K562 (cell line): ENCODE measurements around the gene IL6ST. TPM values are rescaled to one million over a fixed set of nuclear protein-coding genes. Genes with fewer than 3 reads are reported as not detected.

Experiments used
- ARID2 ChIP-seq: fragments of 450-650 bp; IDR thresholded peaks from 2 replicates; pipeline ENCODE4 v1.6.1; 2017; ENCODE audit warnings: antibody characterized with exemption, mild to moderate bottlenecking
- CBFB ChIP-seq: sonication (generic); formaldehyde crosslinking; IDR thresholded peaks from 2 replicates; pipeline ENCODE4 v1.4.0; 2020; ENCODE audit warnings: mild to moderate bottlenecking, missing genetic modification reagents
- CHD1 ChIP-seq: fragments of 200-600 bp; sonication (generic); IDR thresholded peaks from one replicate; pipeline ENCODE4 v1.6.1; 2012; ENCODE audit warnings: mild to moderate bottlenecking, moderate library complexity, low read length, inconsistent platforms
- CTBP1 ChIP-seq: fragments of 450-650 bp; IDR thresholded peaks from 2 replicates; pipeline ENCODE4 v1.6.1; 2016; ENCODE audit warnings: borderline replicate concordance
- DEAF1 ChIP-seq: fragments of 450-650 bp; formaldehyde crosslinking; IDR thresholded peaks from 2 replicates; pipeline ENCODE4 v1.4.0; 2020; ENCODE audit warnings: mild to moderate bottlenecking, moderate library complexity
- KAT7 ChIP-seq: sonication (generic); formaldehyde crosslinking; IDR thresholded peaks from 2 replicates; pipeline ENCODE4 v1.8.0; 2022; ENCODE audit warnings: missing genetic modification reagents, mild to moderate bottlenecking, borderline replicate concordance
- MYBL2 ChIP-seq, 2 experiments: fragments of 450-650 bp in 1 of 2; sonication (generic) in 1 of 2; formaldehyde crosslinking in 1 of 2; IDR thresholded peaks; 2 replicates each; pipeline versions ENCODE4 v1.6.1 to v1.8.1; 2017 to 2022; ENCODE audit warnings: borderline replicate concordance in 1 of 2, inconsistent platforms in 1 of 2, low read depth in 1 of 2, mild to moderate bottlenecking in 1 of 2, missing genetic modification reagents in 1 of 2, moderate library complexity in 1 of 2
- NBN ChIP-seq: fragments of 450-650 bp; IDR thresholded peaks from 2 replicates; pipeline ENCODE4 v1.6.1; 2016; ENCODE audit warnings: low read depth, mild to moderate bottlenecking
- NFRKB ChIP-seq: fragments of 450-650 bp; IDR thresholded peaks from 2 replicates; pipeline ENCODE4 v1.6.1; 2016; ENCODE audit warnings: low read depth
- RBFOX2 ChIP-seq: fragments of 200-400 bp; formaldehyde crosslinking; IDR thresholded peaks from 2 replicates; pipeline ENCODE4 v1.6.1; 2017; ENCODE audit warnings: low read depth, mild to moderate bottlenecking, low read length, moderate library complexity
- TAF7 ChIP-seq: fragments of 450-650 bp; IDR thresholded peaks from 2 replicates; pipeline ENCODE4 v1.6.1; 2016; ENCODE audit warnings: missing genetic modification characterization, missing compliant biosample characterization
- ZNF24 ChIP-seq: fragments of 450-650 bp; IDR thresholded peaks from 2 replicates; pipeline ENCODE4 v1.6.1; 2016
- polyA plus RNA-seq, 8 experiments: library from polyadenylated mRNA; depleted of rRNA in 4 of 8; stranded (reverse) in 5 of 8; unstranded in 3 of 8; fragments of >200 nt; fragmentation: Nextera tagmentation in 2 of 8; fragmentation: Illumina TruSeq in 1 of 8; extraction: Ambion mirVana in 2 of 8; extraction: Trizol in 1 of 8; gene quantifications; 2 replicates each; pipeline versions ENCODE4 v1.2.1 to v1.2.3, GENCODE V29; 2011 to 2014; ENCODE audit warnings: inconsistent platforms in 1 of 8, missing spikeins in 1 of 8
- total RNA-seq, 7 experiments: library from RNA; depleted of rRNA in 6 of 7; stranded (reverse); fragments of >200 nt in 6 of 7; fragmentation: Illumina TruSeq in 2 of 7; extraction: Trizol in 2 of 7; gene quantifications; 2 replicates each; pipeline versions ENCODE4 v1.2.1 to v1.2.3, GENCODE V29; 2011 to 2021; ENCODE audit warnings: low replicate concordance in 1 of 7
- TF ChIP-seq, protein P1 (sequence below): fragments of 450-650 bp; IDR thresholded peaks from 2 replicates; pipeline ENCODE4 v1.6.1; 2014; ENCODE audit warnings: low read depth, mild to moderate bottlenecking, moderate library complexity, borderline replicate concordance
- TF ChIP-seq, protein P2 (sequence below): fragments of 200-600 bp; sonication (generic); IDR thresholded peaks from one replicate; pipeline ENCODE4 v1.6.1; 2012; ENCODE audit warnings: mild to moderate bottlenecking, low read depth, low read length, inconsistent platforms

Gene IL6ST
- total and polyA plus RNA-seq, 9 of the 15 experiments (the other 6 are each of a cell fraction or from before 2014, with no cell fraction given): 2.0 to 27.0 (median 7.9) TPM

DNA sequence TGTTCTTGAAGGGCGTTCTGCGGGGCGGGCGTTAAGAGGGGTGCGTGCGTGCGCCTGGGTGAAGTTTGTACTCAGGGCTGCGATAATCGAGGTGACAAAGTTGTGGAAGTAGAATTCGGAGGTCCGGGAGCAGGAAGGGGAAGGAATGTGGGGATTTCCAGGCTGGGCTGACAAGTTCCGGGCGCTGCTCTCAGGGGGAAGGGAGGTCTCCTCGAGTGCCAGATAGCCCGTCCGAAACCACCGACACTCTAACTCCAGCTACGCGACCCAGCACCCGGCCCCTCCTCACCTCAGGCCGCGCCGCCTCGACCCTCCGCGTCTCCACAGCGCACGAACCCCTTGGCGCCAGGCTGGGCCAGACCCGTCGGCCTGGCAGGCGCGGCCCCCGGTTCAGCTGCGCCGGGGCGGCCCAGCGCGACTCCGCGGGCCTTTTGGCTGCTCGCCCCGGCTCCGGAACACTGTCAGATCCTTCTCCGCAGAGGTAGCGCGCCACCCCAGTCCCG lies at the start of gene IL6ST (continued):
- TF ChIP-seq DEAF1 (CRISPR knock-in tag) (no peak), NFRKB (no peak), ARID2 (0 out of 2 replicates have a peak, but pooled peaks have one; percentile 29), NBN (no peak), TAF7 (tag) (no peak), MYBL2 (IDR thresholded peaks at IDR 0.05; ENCODE audit: low read depth) (no peak), MYBL2 (CRISPR knock-in tag; IDR thresholded peaks at IDR 0.05; ENCODE audit: borderline replicate concordance) (no peak), ZNF24 (no peak), CTBP1 (peak; percentile 77; the same call in 1 of the 2 replicates), CHD1 (peak; percentile 51), RBFOX2 (no peak), KAT7 (CRISPR knock-in tag) (no peak; the same call in 1 of the 2 replicates), CBFB (CRISPR knock-in tag) (no peak)
- TF ChIP-seq, protein P1, sequence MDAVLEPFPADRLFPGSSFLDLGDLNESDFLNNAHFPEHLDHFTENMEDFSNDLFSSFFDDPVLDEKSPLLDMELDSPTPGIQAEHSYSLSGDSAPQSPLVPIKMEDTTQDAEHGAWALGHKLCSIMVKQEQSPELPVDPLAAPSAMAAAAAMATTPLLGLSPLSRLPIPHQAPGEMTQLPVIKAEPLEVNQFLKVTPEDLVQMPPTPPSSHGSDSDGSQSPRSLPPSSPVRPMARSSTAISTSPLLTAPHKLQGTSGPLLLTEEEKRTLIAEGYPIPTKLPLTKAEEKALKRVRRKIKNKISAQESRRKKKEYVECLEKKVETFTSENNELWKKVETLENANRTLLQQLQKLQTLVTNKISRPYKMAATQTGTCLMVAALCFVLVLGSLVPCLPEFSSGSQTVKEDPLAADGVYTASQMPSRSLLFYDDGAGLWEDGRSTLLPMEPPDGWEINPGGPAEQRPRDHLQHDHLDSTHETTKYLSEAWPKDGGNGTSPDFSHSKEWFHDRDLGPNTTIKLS: no peak; the same call in 1 of the 2 replicates
- TF ChIP-seq, protein P2, sequence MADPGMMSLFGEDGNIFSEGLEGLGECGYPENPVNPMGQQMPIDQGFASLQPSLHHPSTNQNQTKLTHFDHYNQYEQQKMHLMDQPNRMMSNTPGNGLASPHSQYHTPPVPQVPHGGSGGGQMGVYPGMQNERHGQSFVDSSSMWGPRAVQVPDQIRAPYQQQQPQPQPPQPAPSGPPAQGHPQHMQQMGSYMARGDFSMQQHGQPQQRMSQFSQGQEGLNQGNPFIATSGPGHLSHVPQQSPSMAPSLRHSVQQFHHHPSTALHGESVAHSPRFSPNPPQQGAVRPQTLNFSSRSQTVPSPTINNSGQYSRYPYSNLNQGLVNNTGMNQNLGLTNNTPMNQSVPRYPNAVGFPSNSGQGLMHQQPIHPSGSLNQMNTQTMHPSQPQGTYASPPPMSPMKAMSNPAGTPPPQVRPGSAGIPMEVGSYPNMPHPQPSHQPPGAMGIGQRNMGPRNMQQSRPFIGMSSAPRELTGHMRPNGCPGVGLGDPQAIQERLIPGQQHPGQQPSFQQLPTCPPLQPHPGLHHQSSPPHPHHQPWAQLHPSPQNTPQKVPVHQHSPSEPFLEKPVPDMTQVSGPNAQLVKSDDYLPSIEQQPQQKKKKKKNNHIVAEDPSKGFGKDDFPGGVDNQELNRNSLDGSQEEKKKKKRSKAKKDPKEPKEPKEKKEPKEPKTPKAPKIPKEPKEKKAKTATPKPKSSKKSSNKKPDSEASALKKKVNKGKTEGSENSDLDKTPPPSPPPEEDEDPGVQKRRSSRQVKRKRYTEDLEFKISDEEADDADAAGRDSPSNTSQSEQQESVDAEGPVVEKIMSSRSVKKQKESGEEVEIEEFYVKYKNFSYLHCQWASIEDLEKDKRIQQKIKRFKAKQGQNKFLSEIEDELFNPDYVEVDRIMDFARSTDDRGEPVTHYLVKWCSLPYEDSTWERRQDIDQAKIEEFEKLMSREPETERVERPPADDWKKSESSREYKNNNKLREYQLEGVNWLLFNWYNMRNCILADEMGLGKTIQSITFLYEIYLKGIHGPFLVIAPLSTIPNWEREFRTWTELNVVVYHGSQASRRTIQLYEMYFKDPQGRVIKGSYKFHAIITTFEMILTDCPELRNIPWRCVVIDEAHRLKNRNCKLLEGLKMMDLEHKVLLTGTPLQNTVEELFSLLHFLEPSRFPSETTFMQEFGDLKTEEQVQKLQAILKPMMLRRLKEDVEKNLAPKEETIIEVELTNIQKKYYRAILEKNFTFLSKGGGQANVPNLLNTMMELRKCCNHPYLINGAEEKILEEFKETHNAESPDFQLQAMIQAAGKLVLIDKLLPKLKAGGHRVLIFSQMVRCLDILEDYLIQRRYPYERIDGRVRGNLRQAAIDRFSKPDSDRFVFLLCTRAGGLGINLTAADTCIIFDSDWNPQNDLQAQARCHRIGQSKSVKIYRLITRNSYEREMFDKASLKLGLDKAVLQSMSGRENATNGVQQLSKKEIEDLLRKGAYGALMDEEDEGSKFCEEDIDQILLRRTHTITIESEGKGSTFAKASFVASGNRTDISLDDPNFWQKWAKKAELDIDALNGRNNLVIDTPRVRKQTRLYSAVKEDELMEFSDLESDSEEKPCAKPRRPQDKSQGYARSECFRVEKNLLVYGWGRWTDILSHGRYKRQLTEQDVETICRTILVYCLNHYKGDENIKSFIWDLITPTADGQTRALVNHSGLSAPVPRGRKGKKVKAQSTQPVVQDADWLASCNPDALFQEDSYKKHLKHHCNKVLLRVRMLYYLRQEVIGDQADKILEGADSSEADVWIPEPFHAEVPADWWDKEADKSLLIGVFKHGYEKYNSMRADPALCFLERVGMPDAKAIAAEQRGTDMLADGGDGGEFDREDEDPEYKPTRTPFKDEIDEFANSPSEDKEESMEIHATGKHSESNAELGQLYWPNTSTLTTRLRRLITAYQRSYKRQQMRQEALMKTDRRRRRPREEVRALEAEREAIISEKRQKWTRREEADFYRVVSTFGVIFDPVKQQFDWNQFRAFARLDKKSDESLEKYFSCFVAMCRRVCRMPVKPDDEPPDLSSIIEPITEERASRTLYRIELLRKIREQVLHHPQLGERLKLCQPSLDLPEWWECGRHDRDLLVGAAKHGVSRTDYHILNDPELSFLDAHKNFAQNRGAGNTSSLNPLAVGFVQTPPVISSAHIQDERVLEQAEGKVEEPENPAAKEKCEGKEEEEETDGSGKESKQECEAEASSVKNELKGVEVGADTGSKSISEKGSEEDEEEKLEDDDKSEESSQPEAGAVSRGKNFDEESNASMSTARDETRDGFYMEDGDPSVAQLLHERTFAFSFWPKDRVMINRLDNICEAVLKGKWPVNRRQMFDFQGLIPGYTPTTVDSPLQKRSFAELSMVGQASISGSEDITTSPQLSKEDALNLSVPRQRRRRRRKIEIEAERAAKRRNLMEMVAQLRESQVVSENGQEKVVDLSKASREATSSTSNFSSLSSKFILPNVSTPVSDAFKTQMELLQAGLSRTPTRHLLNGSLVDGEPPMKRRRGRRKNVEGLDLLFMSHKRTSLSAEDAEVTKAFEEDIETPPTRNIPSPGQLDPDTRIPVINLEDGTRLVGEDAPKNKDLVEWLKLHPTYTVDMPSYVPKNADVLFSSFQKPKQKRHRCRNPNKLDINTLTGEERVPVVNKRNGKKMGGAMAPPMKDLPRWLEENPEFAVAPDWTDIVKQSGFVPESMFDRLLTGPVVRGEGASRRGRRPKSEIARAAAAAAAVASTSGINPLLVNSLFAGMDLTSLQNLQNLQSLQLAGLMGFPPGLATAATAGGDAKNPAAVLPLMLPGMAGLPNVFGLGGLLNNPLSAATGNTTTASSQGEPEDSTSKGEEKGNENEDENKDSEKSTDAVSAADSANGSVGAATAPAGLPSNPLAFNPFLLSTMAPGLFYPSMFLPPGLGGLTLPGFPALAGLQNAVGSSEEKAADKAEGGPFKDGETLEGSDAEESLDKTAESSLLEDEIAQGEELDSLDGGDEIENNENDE: no peak
